Activated CD4-positive, alpha-beta T cell treated with anti-CD3 and anti-CD28 coated beads, Interleukin-2, Interleukin-4, amounts not matched to agents 100 ng/mL and 50 ng/mL, durations not matched to agents 16 hours and 8 hours (primary cell): Measurements from ENCODE around the gene TEAD4.

Experiments
- DNase-seq: peaks from one replicate; pipeline ENCODE4 v3.0.0-alpha.2; 2020; ENCODE audit warnings: low spot score

TEAD4 gene

GRCh38 chr12:3083241-3083920, 124.2 kb downstream of the TEAD4 start:
- no peak for DNase-seq

GRCh38 chr12:3083921-3084347, 124.7 kb downstream of the TEAD4 start:
- DNase-seq: no peak

GRCh38 chr12:3084742-3085141, 125.5 kb downstream of the TEAD4 start:
- no peak for DNase-seq

GRCh38 chr12:3085341-3086139, 126.3 kb downstream of the TEAD4 start:
- no peak for DNase-seq

- no peak for DNase-seq
These were observed 127.0 kb downstream of the TEAD4 start for GRCh38 chr12:3086211-3086610.

- DNase-seq: no peak
These were observed 127.6 kb downstream of the TEAD4 start for GRCh38 chr12:3086729-3087323.

GRCh38 chr12:3087758-3088650, 128.8 kb downstream of the TEAD4 start:
- no peak for DNase-seq

GRCh38 chr12:3089588-3089987, 130.4 kb downstream of the TEAD4 start:
- DNase-seq: no peak
